Measurements from ENCODE around the gene GALNT10.
A peak's percentile ranks its signal among the peaks of the same experiment; 100 is the strongest.

Gene GALNT10

DNA sequence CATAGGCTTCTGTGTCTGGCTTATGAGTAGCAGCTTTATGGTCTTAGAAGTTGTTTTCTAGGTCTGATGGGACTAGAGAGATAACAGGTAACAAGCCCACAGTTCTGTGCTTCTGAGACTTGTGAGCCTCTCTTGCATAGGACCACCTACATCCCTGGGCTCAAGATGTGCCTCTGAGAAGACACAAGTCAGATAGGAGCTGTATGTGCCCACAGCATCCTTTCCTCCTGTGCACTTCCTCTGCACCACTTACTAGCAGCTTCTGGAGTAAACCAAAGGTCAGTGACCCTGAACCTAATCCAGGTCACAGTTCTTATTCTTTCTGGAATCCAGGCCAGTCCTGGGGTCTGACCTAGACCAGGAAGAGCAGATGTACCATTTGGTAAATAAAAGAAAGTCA, 40.0 kb downstream of the GALNT10 start:
- no peak for DNase-seq

GRCh38 chr5:154234551-154234950, 44.0 kb downstream of the GALNT10 start:
- no peak for DNase-seq

GRCh38 chr5:154236011-154236410, 45.5 kb downstream of the GALNT10 start:
- DNase-seq, result no peak

- no peak for DNase-seq
Observed at GRCh38 chr5:154236536-154237375, 46.2 kb downstream of the GALNT10 start.

GRCh38 chr5:154237376-154237743, 46.8 kb downstream of the GALNT10 start:
- no peak for DNase-seq

GRCh38 chr5:154237946-154238345, 47.4 kb downstream of the GALNT10 start:
- no peak for DNase-seq

DNA sequence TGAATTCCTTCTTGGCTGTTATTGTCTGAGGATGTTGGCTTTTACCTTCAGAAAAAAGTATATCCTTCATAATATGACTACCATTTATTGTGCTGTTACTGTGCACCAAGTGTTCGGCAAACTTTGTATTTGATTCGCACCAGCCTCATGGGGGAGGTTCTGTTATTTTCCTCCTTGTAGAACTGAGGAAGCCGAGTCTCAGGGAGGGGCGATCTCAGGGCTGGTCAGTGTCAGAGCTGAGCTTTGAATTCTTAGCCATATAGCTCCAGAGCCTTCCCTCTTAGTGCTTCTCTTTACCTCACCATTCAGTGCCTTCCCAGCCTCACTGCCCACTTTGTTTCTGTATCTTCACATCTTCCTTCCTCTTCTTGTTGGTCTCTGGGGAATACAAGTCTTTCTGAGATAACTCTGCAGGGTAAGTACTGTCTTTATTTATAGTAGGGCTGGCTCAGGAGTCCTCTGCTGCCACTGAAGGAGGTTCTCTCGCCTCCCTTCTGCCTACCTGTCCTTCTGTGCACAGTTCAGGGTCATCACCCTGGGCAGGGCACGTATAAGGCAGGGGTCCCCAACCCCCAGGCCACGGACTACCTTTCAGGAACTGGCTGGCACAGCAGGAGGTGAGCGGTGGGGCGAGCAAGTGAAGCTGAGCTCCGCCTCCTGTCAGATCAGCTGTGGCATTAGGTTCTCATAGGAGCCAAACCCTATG, 48.4 kb downstream of the GALNT10 start:
- no peak for DNase-seq

DNA sequence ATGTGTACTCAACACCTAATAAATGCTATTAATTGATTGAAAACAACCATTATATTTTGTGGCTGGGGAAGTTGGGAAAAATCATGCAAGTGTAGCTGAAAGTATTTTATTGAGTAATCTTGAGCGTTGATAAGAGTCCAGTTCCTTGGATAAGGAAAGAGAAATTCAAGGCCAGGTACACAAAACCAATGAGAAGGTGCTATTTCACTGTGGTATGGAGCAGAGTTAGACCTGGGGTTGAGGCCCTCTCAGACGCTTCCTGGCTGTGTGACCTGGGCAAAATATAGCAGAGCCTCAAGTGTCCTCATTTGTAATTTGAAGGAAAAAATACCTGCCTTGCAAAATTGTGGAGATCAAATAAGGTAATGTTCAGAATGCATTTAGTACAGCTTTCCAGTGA, 50.1 kb downstream of the GALNT10 start:
- no peak for DNase-seq

DNA sequence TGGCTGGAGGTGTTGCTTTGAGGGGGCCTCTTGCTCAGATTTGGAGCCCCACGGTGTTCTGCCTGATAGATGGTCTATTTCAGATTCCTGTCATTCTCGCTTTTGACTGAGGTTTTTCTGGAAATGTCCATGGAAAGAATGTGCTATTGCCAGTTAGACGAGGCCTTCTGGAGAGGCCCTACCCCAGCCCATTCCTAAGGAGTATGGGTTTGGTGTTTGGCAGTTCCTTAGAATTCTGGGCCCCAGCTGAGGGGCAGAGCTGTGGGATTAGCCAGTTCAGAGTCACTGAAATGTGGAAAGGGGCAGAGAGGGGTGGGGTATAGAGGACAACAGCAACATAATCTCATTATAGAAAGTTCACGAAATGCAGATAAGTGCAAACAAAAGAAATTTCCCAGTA, 50.5 kb downstream of the GALNT10 start:
- no peak for DNase-seq

- DNase-seq, result peak in 1 of 56 donors; percentile 18
Observed at GRCh38 chr5:154242442-154242841, 51.9 kb downstream of the GALNT10 start.

GRCh38 chr5:154242964-154243376, 52.4 kb downstream of the GALNT10 start:
- no peak for DNase-seq

- DNase-seq, result no peak
Observed at GRCh38 chr5:154243736-154244135, 53.2 kb downstream of the GALNT10 start.

DNA sequence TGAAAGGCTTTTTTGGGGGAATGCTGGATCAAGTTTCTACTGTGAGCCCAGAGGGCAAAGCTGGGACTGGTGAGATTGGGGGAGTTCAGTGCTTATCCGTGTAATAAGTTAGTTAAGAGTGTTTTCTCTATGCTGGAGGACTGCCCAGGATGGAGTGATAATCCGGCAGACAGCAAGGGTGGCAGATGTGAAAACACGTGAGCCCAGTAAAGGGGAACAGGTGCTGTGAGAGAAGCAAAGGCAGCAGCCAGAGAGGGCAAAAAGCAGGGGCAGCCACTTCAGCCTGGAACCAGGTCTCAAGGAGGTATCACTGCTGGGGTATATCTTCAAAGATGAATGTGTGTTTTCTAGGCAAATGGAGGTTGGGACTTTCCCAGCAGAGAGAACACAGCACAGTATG, 53.9 kb downstream of the GALNT10 start:
- no peak for DNase-seq

DNA sequence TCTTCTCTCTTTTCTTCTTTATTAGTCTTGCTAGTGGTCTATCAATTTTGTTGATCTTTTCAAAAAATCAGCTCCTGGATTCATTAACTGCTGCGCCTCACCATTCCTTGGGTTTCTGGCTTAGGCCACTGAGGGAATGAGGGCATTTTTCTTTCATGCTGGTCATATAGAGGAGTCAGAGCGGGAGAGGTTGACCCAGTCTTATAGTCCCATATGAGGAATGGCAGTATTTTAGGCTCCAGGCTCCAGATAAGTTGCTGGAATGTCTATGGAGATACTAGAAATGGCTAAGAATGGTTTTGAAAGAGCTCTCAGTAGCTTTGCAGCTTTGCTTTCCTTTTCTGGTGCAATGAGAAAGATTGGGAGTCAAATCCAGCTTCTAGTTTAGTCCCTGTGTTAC, 58.2 kb downstream of the GALNT10 start:
- no peak for DNase-seq

DNA sequence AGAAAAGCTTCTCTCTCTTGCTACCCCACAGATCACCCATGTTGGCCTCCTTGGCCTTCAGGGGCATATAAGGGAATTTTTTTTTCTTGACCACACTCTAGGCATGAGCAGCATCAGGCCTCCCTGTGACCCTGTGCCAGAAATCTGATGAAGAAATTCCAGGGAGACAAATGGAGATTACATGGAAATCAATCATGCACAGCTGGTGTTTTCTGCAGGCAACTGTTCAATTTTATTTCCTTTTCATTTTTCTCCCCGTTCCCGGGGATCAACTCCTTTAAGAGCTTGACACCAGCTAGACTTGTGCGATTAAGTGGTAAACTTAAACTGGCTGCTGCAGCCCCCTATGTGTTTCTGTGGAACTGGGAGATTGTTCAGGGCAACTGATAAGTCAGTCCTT, 59.3 kb downstream of the GALNT10 start:
- no peak for DNase-seq

DNA sequence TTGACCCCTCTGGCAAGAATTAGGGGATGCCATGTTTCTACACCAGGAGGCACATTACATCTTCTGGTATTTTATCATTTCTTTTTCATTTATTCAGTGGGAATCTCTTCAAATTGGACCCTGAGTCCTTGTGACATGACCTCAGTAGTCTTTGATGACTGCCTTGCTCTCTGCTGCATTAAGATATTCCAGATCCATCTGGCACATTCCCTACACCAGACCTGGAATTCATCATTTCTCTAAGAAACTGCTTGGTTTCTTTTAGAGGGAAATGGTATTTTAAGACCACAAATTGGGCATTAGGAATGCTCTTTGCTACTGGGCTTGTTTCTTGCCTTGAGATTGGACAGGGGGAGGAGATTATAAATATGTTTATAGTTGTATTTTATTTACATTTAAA, 61.0 kb downstream of the GALNT10 start:
- no peak for DNase-seq

DNA sequence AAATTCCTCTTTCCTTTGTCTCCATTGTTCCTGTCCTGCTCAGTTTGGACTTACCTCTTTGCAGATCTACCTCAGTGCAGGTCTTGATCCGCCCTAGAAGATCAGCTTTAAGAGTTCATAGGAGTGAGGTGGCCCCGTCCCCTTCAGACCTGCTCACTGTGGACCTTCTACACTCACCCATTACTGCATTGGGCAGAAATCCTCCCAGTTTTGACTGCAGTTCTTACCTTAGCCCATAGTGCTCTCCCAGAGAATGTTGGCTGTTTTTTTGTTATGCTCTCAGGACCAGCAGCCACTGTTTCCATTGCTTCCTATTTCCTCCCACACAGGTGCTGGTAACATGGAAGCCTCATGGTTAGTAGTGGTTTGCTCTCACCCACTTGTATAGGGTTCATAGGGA, 63.3 kb downstream of the GALNT10 start:
- no peak for DNase-seq

- no peak for DNase-seq
Observed at GRCh38 chr5:154254896-154255295, 64.4 kb downstream of the GALNT10 start.

DNA sequence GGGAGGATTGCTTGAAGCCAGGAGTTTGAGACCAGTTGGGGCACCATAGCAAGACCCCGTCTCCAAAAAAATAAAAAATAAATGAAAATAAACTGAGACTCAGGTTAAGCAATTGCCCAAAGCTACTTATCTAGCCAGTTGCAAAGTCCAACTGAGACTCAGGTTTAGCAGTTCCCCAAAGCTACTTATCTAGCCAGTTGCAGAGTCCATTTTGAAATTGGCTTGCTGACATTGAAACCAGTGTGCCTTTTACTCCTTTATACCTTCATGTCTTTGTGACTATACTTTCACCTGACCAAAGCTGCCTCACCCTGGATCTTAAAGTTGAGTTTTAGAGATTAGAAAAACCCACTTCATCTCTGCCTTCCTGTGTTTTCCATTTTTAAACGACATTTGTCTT, 66.5 kb downstream of the GALNT10 start:
- no peak for DNase-seq

GRCh38 chr5:154258531-154259217, 68.1 kb downstream of the GALNT10 start:
- no peak for DNase-seq

DNA sequence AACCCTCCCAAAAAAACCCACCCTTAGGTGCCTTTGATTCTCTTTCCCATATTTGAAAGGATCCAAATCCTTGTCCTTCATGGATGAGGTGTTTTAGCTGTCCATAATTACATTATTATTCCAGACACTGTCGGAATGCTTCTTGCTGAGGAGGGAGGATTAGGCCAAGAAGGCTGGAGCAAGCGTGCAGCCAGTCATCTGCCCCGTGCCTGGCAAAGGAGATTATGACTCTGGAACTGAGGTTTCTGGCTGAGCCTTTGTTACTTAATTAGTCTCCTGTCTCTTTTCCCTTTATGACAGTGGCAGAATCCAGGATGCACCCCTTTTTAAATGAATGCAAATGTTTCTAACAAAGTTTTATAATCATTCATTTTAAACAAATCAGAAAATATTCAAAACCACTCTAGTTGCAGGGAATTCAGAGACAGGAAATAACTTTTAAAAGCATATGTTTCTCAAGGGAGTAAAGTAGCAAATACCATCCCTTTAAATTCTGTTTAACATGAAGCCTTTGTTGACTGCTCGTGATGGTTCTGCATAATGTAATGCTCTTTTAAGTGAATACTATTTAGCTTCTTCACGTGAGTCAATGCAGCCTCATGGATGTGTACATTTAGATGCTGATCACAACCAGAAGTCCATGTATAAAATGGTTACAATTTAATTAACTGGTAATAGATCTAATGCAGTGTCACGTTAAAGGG, 69.8 kb downstream of the GALNT10 start:
- DNase-seq, result no peak

DNA sequence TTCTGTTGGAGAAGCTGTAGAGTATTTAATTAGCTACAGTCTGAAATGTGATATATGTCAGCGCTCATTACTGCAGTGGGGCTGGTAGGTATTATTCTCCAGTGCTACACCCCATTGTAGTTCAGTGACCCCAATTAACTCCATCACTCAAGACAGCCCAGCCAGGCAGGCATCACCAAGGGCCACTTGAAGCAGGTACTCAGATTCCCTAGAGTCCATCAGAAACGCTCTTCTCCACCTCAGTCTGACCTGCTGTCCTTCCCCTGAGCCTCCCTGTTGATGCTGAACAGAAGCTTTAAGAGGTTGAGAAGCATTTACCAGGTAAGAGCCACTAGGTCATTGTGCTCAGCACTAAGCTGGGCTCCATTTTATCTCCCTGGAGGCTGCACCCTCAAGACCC, 71.8 kb downstream of the GALNT10 start:
- no peak for DNase-seq

Data from amygdala (tissue), 56 donors.